SU-DHL-6 (cell line): ENCODE results near the gene HAPLN1.

ENCODE experiments used
- H2AFZ ChIP-seq: fragments of 200-600 bp; sonication (generic); 2 replicates; pipeline ENCODE4 v1.6.1; 2014; ENCODE audit warnings: low read depth, mild to moderate bottlenecking, moderate library complexity, mixed read lengths, antibody characterized with exemption, low read length; ENCODE audit not compliant: severe bottlenecking
- H3F3A ChIP-seq: fragments of 200-600 bp; shearing (Covaris generic); 2 replicates; pipeline ENCODE4 v1.6.0; 2016; ENCODE audit warnings: antibody characterized with exemption, mild to moderate bottlenecking; ENCODE audit not compliant: insufficient read depth
- H3K27ac ChIP-seq: fragments of 200-600 bp; sonication (generic); 2 replicates; pipeline ENCODE4 v1.5.1; 2016; ENCODE audit warnings: low read depth, mild to moderate bottlenecking, low read length, moderate library complexity, mixed read lengths
- H3K27me3 ChIP-seq: fragments of 200-600 bp; sonication (generic), shearing (Covaris generic); 2 replicates; pipeline ENCODE4 v1.6.0; 2014; ENCODE audit warnings: mild to moderate bottlenecking, low read length
- H3K36me3 ChIP-seq: fragments of 200-600 bp; sonication (generic); 2 replicates; pipeline ENCODE4 v1.6.1; 2014; ENCODE audit warnings: mild to moderate bottlenecking, low read length, mixed read lengths
- H3K4me2 ChIP-seq: fragments of 300-600, 200-600 bp; shearing (Covaris generic), sonication (generic); 2 replicates; pipeline ENCODE4 v1.6.0; 2014; ENCODE audit warnings: low read length, low read depth, mild to moderate bottlenecking; ENCODE audit not compliant: poor library complexity, severe bottlenecking
- H3K4me3 ChIP-seq: fragments of 200-600 bp; sonication (generic); 2 replicates; pipeline ENCODE4 v1.5.1; 2014; ENCODE audit warnings: antibody characterized with exemption, low read length, mild to moderate bottlenecking, mixed read lengths; ENCODE audit not compliant: insufficient read depth, poor library complexity, severe bottlenecking
- H3K79me2 ChIP-seq: fragments of 200-600 bp; sonication (generic); 2 replicates; pipeline ENCODE4 v1.6.1; 2014; ENCODE audit warnings: mild to moderate bottlenecking, low read length, moderate library complexity; ENCODE audit not compliant: insufficient read depth
- H3K9ac ChIP-seq: fragments of 200-600 bp; sonication (generic); 2 replicates; pipeline ENCODE4 v1.7.0; 2014; ENCODE audit warnings: mild to moderate bottlenecking, low read length
- H3K9me2 ChIP-seq: fragments of 200-600 bp; sonication (generic); replicated peaks from 2 replicates; pipeline ENCODE4 v1.6.1; 2014; ENCODE audit warnings: low read length; ENCODE audit not compliant: insufficient read depth
- H3K9me3 ChIP-seq: fragments of 200-600 bp; sonication (generic); 2 replicates; pipeline ENCODE4 v1.6.1; 2014; ENCODE audit warnings: low read length, mixed read lengths; ENCODE audit not compliant: insufficient read depth
- H4K20me1 ChIP-seq: fragments of 200-600 bp; sonication (generic); 2 replicates; pipeline ENCODE4 v1.6.1; 2014; ENCODE audit warnings: low read depth, mild to moderate bottlenecking, antibody characterized with exemption, low read length, moderate library complexity, mixed read lengths
- CTCF ChIP-seq: fragments of 200-600 bp; sonication (generic); IDR thresholded peaks from one replicate; pipeline ENCODE4 v1.5.1; 2017; ENCODE audit warnings: antibody characterized with exemption, mild to moderate bottlenecking, low read length, moderate library complexity; ENCODE audit not compliant: insufficient read depth, poor library complexity, severe bottlenecking
- EZH2phosphoT487 ChIP-seq: fragments of 200-600 bp; sonication (generic), shearing (Covaris generic); conservative IDR thresholded peaks from 2 replicates; pipeline ENCODE4 v1.6.1; 2018; ENCODE audit warnings: mild to moderate bottlenecking, antibody characterized with exemption, low read length, moderate library complexity, mixed read lengths

The HAPLN1 gene

GRCh38 chr5:83714810-83715209 lies 5.8 kb downstream of the HAPLN1 start:
- Histone ChIP-seq H3K4me2 (no peak overlapping the region), H3K36me3 (no peaks in the 10 kb centered on the region), H3K79me2 (no peaks in the 10 kb centered on the region), H3K9me2 (no peaks in the 10 kb centered on the region), H3K9ac (no peak overlapping the region), H3K27ac (no peak overlapping the region), H3K9me3 (no peaks in the 10 kb centered on the region), H3K27me3 (no peaks in the 10 kb centered on the region), H3F3A (no peaks in the 10 kb centered on the region), H4K20me1 (0 out of 2 replicates have a peak, but pooled peaks cover 3% of the 10 kb centered on the region), H3K4me3 (no peak overlapping the region), H2AFZ (no peak overlapping the region)
- TF ChIP-seq CTCF (no peak), EZH2phosphoT487 (no peak)

- no peaks in the 10 kb centered on the region for H3K9me2 ChIP-seq
- no peak overlapping the region for H3K27ac ChIP-seq
- no peak overlapping the region for H2AFZ ChIP-seq
- no peaks in the 10 kb centered on the region for H3K27me3 ChIP-seq
- TF ChIP-seq CTCF (peak; percentile 53), EZH2phosphoT487 (no peak)
- no peaks in the 10 kb centered on the region for H3K9me3 ChIP-seq
- no peak overlapping the region for H3K4me3 ChIP-seq
- 0 out of 2 replicates have a peak, but pooled peaks cover 3% of the 10 kb centered on the region for H4K20me1 ChIP-seq
- H3K9ac ChIP-seq = no peak overlapping the region
- H3K36me3 ChIP-seq = no peaks in the 10 kb centered on the region
- no peak overlapping the region for H3K4me2 ChIP-seq
- no peaks in the 10 kb centered on the region for H3K79me2 ChIP-seq
- no peaks in the 10 kb centered on the region for H3F3A ChIP-seq
These were observed 8.6 kb downstream of the HAPLN1 start for GRCh38 chr5:83711982-83712601.

GRCh38 chr5:83709973-83710372 lies 10.7 kb downstream of the HAPLN1 start:
- Histone ChIP-seq H3K36me3 (no peaks in the 10 kb centered on the region), H3K4me3 (no peak overlapping the region), H3K9ac (no peak overlapping the region), H3K27me3 (no peaks in the 10 kb centered on the region), H3K9me2 (no peaks in the 10 kb centered on the region), H3K9me3 (no peaks in the 10 kb centered on the region), H2AFZ (no peak overlapping the region), H3K4me2 (no peak overlapping the region), H3K79me2 (no peaks in the 10 kb centered on the region), H3K27ac (no peak overlapping the region), H3F3A (no peaks in the 10 kb centered on the region), H4K20me1 (0 out of 2 replicates have a peak, but pooled peaks cover 3% of the 10 kb centered on the region)
- no peak for TF ChIP-seq CTCF
- no peak for TF ChIP-seq EZH2phosphoT487
